ENCODE data around the gene CEP85. TPM values are rescaled to one million over a fixed set of nuclear protein-coding genes. Genes with fewer than 3 reads are reported as not detected.

The CEP85 gene
- total RNA-seq, 2 experiments from 2014 or later = 30.3 to 32.6 TPM

DNA sequence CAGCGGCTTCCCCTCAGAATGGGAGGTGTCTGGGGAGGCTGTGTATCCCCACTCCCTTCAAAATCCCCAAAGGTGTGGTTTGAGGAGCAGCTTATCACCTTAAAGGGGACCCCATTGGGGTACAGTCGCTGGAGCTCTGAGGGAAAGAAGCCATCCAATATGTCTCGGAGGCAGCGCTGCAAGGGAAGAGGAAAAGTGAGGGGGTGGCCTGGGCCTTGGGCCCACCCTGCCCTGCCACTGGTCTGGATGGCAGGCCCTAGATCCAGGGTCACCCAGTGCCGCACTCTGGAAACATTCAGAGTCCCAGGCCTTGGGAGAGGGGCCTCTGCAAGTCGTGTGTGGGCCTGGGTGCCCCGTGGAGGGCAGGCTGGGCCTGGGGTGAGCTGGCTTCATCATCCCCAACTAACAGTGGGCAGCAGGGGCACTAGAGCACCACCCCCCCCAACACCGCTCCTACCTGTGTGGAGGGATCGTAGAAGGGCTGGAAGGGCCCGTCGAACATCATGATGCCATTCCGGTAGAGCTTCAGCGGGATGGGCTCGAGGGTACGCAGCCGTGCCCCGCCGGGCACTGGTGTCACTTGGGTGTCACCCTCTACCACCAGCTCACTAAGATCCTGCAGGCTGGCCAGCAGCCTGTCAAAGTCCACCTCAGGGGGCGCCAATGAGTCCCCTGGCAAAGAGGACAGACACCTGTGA, 51.5 kb downstream of the CEP85 start:
- Mint-ChIP-seq H3K36me3 (peaks cover 27% of the 10 kb centered on the region), H3K27me3 (no peaks in the 10 kb centered on the region), H3K27ac (peak overlapping the region; percentile 98), H3K4me3 (no peak overlapping the region), H3K9me3 (no peaks in the 10 kb centered on the region), H3K4me1 (ENCODE audit: low read depth) (peaks cover 97% of the 10 kb centered on the region)
- ChIA-PET POLR2A (interaction anchor here (0.8 to 7.9 kb wide), 6 partner anchors 10 to 115 kb away, joined by 3 to 100 read pairs (median 16); partner anchors contain the start of genes CD52, UBXN11 and ZNF593), CTCF (interaction anchor here (0.6 to 22.4 kb wide), 12 partner anchors 10 to 148 kb away, joined by 3 to 886 read pairs (median 4); partner anchors contain the start of genes CD52 and UBXN11)
- peak; percentile 74 for DNase-seq
- intact Hi-C loops (cut with micrococcal nuclease) = loop anchor here (2.0 to 10.0 kb wide), 3 partner anchors 77 to 409 kb away; partner anchors contain the start of genes ARID1A and HMGN2

DNA sequence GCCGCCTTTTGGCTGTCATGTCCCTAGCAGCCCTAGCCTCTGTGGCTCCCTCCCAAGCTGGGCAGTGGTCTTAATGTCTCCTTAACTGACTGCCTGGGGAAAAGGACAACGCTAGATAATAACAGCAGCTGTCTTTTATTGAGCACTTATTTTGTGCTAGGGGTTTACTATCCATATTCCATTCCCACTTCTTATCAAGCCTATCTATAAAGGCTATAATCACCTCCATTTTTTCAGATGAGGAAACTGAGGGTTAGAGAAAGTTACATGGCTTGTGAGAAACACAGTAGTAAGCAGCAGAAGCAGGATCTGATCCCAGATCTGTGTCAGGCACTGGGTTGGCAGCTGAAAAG, 52.0 kb downstream of the CEP85 start:
- ChIA-PET POLR2A (interaction anchor here (2.3 to 7.9 kb wide), 4 partner anchors 11 to 36 kb away, joined by 15 to 100 read pairs (median 24); partner anchors contain the start of genes CD52 and UBXN11), CTCF (interaction anchor here (0.6 to 22.4 kb wide), 10 partner anchors 11 to 147 kb away, joined by 3 to 886 read pairs (median 5); partner anchors contain the start of genes CD52 and UBXN11)
- peak overlapping the region; percentile 99 for H3K27ac Mint-ChIP-seq
- DNase-seq = no peak
- H3K9me3 Mint-ChIP-seq = no peaks in the 10 kb centered on the region
- intact Hi-C loops (cut with micrococcal nuclease) = loop anchor here (10.0 kb wide), 1 partner anchor 409 kb away; the partner anchor contains the start of gene ARID1A
- no peaks in the 10 kb centered on the region for H3K27me3 Mint-ChIP-seq
- peaks cover 23% of the 10 kb centered on the region for H3K36me3 Mint-ChIP-seq
- no peak overlapping the region for H3K4me3 Mint-ChIP-seq
- peaks cover 98% of the 10 kb centered on the region for H3K4me1 Mint-ChIP-seq (ENCODE audit: low read depth)

DNA sequence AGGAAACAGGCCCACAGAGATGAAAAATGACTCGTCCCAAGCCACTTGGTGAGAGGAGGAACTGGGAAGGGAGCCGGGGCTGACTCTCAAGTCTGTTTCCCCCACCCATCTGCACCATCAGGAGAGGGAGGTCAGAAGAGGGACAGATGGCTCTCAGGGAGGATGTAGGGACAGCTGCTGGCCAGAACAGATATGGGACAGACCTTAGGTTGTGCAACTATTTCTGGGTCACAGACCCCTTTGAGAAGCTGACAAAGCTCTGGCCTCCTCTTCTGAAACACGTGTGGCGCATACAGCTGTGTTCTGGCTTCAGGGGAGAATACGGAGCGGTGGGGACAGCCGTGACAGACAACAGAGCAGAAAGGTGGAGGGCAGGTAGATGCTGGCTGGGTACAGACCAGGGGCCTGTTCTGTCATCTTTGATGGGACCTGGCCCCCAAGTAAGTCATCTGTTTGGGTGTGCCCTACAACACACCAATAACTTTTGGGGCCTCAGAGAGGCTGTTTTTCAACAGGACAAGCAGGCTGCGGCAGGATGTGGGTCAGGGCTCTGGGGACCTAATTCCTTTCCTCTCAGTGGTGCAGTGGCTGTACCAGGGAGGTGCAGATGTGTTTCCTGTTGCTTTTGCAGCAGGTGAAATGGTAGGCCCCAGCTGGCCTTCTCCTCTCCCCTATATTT, 53.2 kb downstream of the CEP85 start:
- peak; percentile 87 for DNase-seq
- CTCF ChIA-PET = interaction anchor here (2.0 to 22.4 kb wide), 5 partner anchors 8 to 129 kb away, joined by 9 to 886 read pairs (median 30); partner anchors contain the start of genes CD52, SH3BGRL3 and UBXN11
- no peaks in the 10 kb centered on the region for H3K27me3 Mint-ChIP-seq
- H3K4me3 Mint-ChIP-seq = peak overlapping the region; percentile 31
- intact Hi-C loops (cut with micrococcal nuclease) = loop anchor here (1.0 to 10.0 kb wide), 2 partner anchors 8 to 408 kb away; partner anchors contain the start of gene ARID1A
- peaks cover 97% of the 10 kb centered on the region for H3K4me1 Mint-ChIP-seq (ENCODE audit: low read depth)
- H3K36me3 Mint-ChIP-seq = peaks cover 15% of the 10 kb centered on the region
- POLR2A ChIA-PET = interaction anchor here (1.0 to 7.9 kb wide), 4 partner anchors 8 to 36 kb away, joined by 5 to 100 read pairs (median 45); partner anchors contain the start of genes CD52, SH3BGRL3 and UBXN11
- no peaks in the 10 kb centered on the region for H3K9me3 Mint-ChIP-seq
- H3K27ac Mint-ChIP-seq = peak overlapping the region; percentile 99

DNA sequence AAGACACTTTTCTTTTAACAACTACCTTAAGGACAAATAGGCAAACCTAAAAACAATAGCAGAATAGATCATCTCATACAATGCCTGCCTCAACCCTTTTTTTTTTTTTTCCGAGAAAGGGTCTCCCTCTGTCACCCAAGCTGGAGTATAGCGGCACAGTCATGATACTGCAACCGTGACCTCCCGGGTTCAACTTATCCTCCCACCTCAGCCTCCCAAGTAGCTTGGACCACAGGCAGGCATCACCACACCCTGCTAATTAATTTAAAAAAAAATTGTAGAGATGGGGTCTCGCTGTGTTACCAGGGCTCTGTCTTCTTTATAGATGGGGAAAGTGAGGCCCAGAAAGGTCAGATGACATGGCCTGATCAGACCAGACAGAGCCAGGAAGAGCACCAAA, 53.8 kb downstream of the CEP85 start:
- intact Hi-C loops (cut with micrococcal nuclease) = loop anchor here (1.0 to 10.0 kb wide), 4 partner anchors 9 to 407 kb away; partner anchors contain the start of gene ARID1A
- ChIA-PET CTCF (interaction anchor here (1.5 to 22.4 kb wide), 10 partner anchors 8 to 128 kb away, joined by 4 to 886 read pairs (median 12); partner anchors contain the start of genes CD52, CEP85, SH3BGRL3 and UBXN11), POLR2A (interaction anchor here (1.0 to 7.9 kb wide), 9 partner anchors 9 to 184 kb away, joined by 3 to 100 read pairs (median 5); partner anchors contain the start of genes CD52, CEP85, HMGN2 and SH3BGRL3)
- DNase-seq = no peak
- H3K27me3 Mint-ChIP-seq = no peaks in the 10 kb centered on the region
- peaks cover 13% of the 10 kb centered on the region for H3K36me3 Mint-ChIP-seq
- H3K4me1 Mint-ChIP-seq (ENCODE audit: low read depth) = peaks cover 91% of the 10 kb centered on the region
- H3K4me3 Mint-ChIP-seq = peak overlapping the region; percentile 31
- peak overlapping the region; percentile 99 for H3K27ac Mint-ChIP-seq
- no peaks in the 10 kb centered on the region for H3K9me3 Mint-ChIP-seq

DNA sequence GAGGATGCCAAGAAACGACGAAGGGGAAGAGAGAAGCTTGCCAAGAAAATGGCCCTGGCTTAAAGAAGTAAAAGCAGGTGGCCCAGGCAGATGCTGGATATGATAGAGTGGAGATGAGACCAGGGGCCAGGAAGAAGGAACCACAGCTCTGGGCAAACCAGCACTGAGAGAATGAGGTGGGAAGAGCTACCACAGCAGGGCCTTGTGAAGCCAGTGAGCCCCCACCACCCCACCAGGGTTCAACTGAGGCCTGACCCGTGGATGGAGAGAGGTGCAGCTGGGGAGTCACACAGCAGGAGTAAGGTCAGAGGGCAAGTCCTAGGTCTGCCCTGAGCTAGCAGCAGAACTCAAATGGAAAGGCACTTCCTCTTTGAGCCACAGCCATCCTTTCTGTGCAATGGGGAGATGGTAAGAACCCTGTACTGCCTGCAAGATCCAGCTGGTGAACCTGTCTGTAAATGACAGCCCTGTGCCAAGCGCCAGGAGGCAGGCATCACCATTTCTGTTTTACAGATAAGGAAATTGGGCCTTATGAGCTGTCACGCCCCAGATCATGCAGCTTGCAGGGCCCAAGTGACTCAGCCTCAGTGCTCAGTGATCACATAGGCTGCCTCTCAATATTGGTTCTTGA, 54.4 kb downstream of the CEP85 start:
- Mint-ChIP-seq H3K27ac (peak overlapping the region; percentile 99), H3K27me3 (no peaks in the 10 kb centered on the region), H3K4me3 (peak overlapping the region; percentile 17), H3K9me3 (no peaks in the 10 kb centered on the region), H3K4me1 (ENCODE audit: low read depth) (peaks cover 85% of the 10 kb centered on the region), H3K36me3 (peaks cover 10% of the 10 kb centered on the region)
- peak; percentile 89 for DNase-seq
- ChIA-PET CTCF (interaction anchor here (0.8 to 22.4 kb wide), 15 partner anchors 9 to 182 kb away, joined by 3 to 886 read pairs (median 6); partner anchors contain the start of genes CD52, CEP85, SH3BGRL3 and UBXN11), POLR2A (interaction anchor here (1.1 to 7.9 kb wide), 11 partner anchors 10 to 184 kb away, joined by 3 to 100 read pairs (median 5); partner anchors contain the start of genes CD52, CEP85, DHDDS and HMGN2)
- intact Hi-C loops (cut with micrococcal nuclease) = loop anchor here (1.0 to 10.0 kb wide), 3 partner anchors 20 to 406 kb away; partner anchors contain the start of gene ARID1A

DNA sequence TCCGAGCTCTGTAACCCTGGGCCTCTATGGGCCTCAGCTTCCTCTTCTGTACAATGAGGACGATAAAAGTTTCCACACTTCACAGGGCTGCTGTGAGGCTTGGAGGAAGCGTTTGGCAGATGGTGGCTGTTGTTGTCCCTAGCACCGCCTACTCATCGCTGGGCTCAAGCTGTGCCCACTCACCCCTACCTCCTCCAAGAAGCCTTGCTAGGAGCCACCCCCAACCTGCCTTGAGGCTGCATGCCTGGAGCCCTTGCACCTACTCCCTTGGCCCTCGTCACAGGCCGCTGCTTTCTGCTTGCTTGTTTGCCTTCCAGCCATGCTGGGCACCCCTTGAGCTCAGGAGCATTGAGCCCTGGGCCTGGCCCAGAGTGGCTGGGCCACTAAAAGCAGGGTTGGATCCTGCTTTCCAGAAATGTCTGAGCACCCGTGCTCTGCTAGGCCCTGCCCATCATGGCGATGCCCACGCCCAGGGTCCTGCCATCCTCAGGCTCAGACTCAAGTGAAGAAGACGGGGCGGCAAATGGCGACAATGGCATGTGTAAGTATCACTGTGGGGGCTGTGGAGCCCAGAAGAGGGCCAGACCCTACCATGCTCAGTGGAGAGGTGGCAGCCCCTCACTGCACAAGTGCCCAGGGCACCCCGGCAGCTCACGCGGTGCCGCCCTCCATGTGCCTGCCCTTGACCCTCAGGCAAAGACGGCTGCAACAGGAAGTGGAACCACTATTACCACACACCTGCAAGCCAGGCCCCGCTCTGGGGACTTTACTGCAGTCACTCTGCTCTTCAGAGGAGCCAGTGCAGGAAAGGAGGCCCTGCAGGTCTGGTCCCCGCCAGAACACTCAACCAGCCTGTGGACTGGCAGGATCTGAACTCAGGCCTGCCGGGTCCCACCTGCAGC, 55.4 kb downstream of the CEP85 start:
- Mint-ChIP-seq H3K9me3 (no peaks in the 10 kb centered on the region), H3K4me3 (peak overlapping the region; percentile 26), H3K36me3 (peaks cover 7% of the 10 kb centered on the region), H3K27ac (peak overlapping the region; percentile 99), H3K4me1 (ENCODE audit: low read depth) (peaks cover 75% of the 10 kb centered on the region), H3K27me3 (no peaks in the 10 kb centered on the region)
- DNase-seq = peak; percentile 68
- ChIA-PET POLR2A (interaction anchor here (0.7 to 7.9 kb wide), 12 partner anchors 10 to 183 kb away, joined by 3 to 100 read pairs (median 5); partner anchors contain the start of genes CD52, CEP85, DHDDS and HMGN2), CTCF (interaction anchor here (0.8 to 22.4 kb wide), 18 partner anchors 10 to 127 kb away, joined by 3 to 886 read pairs (median 6); partner anchors contain the start of genes CD52, CEP85, SH3BGRL3 and UBXN11)
- intact Hi-C loops (cut with micrococcal nuclease) = loop anchor here (10.0 kb wide), 1 partner anchor 405 kb away; the partner anchor contains the start of gene ARID1A

DNA sequence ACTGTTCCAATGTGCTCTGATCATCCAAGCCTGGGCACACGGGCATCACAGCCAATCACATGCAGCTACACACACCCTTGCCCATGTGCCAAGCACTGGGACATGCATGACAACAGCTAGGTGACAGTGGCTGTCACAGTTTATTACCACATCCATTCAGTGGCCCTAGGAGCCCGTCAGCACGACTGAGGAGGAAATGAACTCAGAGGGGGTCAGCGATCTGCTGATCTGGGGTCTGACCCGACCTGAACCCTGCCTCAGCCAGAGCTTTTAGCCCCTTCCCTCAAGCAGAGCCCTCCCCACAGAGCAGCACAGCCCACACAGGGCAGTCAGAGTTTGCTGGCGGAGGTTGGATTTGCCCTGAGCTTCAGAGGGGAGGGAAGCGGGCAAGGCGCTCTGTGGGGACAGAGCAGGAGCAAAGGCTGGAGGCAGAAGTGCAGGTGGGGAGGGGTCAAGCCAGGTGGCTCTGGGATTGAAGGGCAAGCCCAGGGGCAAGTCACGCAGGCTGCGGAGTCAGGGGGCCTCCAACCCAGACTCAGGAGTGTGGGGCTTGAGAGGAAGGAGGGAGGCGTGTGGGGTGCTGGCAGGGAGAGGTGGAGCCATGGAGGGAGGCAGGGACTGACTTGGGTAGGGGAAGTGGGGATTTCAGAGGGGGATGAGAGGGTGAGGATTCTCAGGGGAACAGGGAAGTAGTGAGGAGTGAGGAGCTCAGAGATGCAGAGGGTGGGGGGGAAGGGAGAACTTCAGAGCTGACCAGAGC, 56.3 kb downstream of the CEP85 start:
- ChIA-PET CTCF (interaction anchor here (0.8 to 22.4 kb wide), 8 partner anchors 11 to 126 kb away, joined by 3 to 886 read pairs (median 11); partner anchors contain the start of genes CD52, CEP85, SH3BGRL3 and UBXN11), POLR2A (interaction anchor here (0.7 to 7.9 kb wide), 6 partner anchors 9 to 182 kb away, joined by 3 to 100 read pairs (median 18); partner anchors contain the start of genes CD52, HMGN2, SH3BGRL3 and UBXN11)
- peaks cover 66% of the 10 kb centered on the region for H3K4me1 Mint-ChIP-seq (ENCODE audit: low read depth)
- peak; percentile 49 for DNase-seq
- no peak overlapping the region for H3K4me3 Mint-ChIP-seq
- peak overlapping the region; percentile 99 for H3K27ac Mint-ChIP-seq
- intact Hi-C loops (cut with micrococcal nuclease) = no loop called here
- no peaks in the 10 kb centered on the region for H3K9me3 Mint-ChIP-seq
- no peaks in the 10 kb centered on the region for H3K27me3 Mint-ChIP-seq
- peaks cover 2% of the 10 kb centered on the region for H3K36me3 Mint-ChIP-seq

DNA sequence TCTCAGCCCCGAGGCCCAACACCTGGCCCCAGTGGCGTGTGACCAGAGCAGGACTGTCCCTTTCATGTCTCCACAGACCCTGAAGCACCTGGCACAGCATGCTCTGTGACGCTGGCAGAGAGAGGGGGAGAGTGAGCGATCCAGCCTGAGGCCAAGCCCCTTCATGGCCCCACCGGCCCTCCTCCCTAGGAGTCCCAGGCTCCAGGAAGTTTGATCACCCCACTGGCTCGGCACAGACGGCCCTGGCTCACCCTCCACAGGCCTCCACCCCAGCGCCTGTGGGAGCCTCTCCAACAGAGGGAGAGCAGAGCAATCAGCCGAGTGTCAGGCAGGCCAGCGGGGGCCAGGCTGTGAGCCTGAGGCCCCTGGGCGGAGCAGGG, 56.9 kb downstream of the CEP85 start:
- ChIA-PET CTCF (interaction anchor here (0.9 to 22.4 kb wide), 6 partner anchors 11 to 125 kb away, joined by 3 to 886 read pairs (median 12); partner anchors contain the start of genes CD52, SH3BGRL3 and UBXN11), POLR2A (interaction anchor here (0.7 to 7.9 kb wide), 4 partner anchors 11 to 26 kb away, joined by 3 to 100 read pairs (median 45); partner anchors contain the start of genes CD52, SH3BGRL3 and UBXN11)
- H3K36me3 Mint-ChIP-seq = peaks cover 2% of the 10 kb centered on the region
- H3K27me3 Mint-ChIP-seq = no peaks in the 10 kb centered on the region
- DNase-seq = no peak
- H3K9me3 Mint-ChIP-seq = no peaks in the 10 kb centered on the region
- intact Hi-C loops (cut with micrococcal nuclease) = no loop called here
- peak overlapping the region; percentile 99 for H3K27ac Mint-ChIP-seq
- peaks cover 60% of the 10 kb centered on the region for H3K4me1 Mint-ChIP-seq (ENCODE audit: low read depth)
- H3K4me3 Mint-ChIP-seq = no peak overlapping the region

DNA sequence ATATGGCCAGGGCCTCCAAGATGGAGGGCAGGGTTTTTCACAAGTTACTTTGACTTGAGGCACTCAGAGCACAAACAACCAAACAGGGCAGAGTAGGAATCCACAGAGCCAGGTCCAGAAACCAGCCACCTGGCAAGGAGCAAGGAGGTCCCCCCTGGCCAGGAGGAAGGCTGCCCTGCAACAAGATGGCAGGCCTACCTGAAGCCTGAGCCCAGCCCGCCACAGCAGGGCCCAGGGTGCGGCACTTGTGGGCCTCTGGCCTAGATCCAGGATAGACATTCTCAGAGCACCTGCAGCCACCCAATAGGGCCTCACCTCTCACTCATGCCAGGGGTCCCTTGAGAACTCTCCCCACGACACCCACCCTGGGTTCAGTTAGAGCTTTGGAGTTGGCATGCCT, 57.4 kb downstream of the CEP85 start:
- intact Hi-C loops (cut with micrococcal nuclease) = no loop called here
- Mint-ChIP-seq H3K4me3 (no peak overlapping the region), H3K27me3 (no peaks in the 10 kb centered on the region), H3K27ac (peak overlapping the region; percentile 99), H3K4me1 (ENCODE audit: low read depth) (peaks cover 55% of the 10 kb centered on the region), H3K36me3 (peaks cover 2% of the 10 kb centered on the region), H3K9me3 (no peaks in the 10 kb centered on the region)
- CTCF ChIA-PET = no interaction called here
- POLR2A ChIA-PET = interaction anchor here (5.0 kb wide), 1 partner anchor 15 kb away, joined by 58 read pairs; the partner anchor contains the start of gene UBXN11
- DNase-seq = no peak

Measured in activated CD4-positive, alpha-beta memory T cell treated with anti-CD3 and anti-CD28 coated beads for 36 hours (primary cell).